Bladder microvascular endothelial cell (primary cell): ENCODE measurements around the gene OR1G1. TPM values are rescaled to one million over a fixed set of nuclear protein-coding genes. Genes with fewer than 3 reads are reported as not detected.

Experiments
- total RNA-seq: library from RNA; depleted of rRNA; stranded (reverse); fragments of >200 nt; gene quantifications from 2 replicates; pipeline ENCODE4 v1.2.3, GENCODE V29; 2014

The OR1G1 gene
- total RNA-seq = not detected in 2 replicates

DNA sequence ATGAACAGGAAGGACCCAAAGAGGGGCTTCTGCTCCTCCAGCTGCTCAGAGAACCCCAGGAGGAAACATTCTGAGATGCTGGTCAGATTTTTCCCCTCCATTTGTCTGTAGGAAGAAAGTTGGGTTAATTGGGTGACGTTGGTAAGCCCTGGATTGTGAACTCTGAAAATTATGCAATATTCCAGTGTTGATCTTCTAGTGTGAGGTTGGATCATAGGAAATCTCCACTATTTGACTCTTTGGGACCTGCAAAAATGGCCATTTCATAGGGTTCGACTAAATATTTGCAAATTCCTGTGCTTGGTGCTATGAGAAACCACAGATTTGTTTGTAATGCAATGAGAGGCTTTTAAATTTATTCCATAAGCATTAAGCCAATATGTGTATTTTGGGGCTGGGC lies at the start of gene OR1G1:
OR1G1 (minus strand) TSS at position 101 of the 400 bp plus-strand sequence; CDS start at position 101, 0 bp downstream.

DNA sequence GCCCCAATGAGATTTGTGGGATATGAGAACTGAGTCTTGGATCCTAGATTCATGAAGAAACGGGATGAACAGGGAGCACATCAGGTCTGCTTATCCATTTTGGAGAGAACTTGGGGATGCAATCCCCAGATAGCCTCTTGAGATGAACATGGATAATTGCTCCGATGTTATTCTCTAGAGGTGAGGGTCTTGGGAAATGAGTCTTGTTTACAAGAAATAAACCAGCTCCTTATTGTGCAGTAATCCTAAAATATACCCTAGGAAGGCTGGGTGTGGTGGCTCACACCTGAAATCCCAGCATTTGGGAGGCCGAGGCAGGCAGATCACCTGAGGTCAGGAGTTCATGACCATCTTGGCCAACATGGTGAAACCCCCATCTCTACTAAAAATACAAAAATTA lies 23.0 kb downstream of the OR1G1 start, which contains the start of gene OR1D2:
OR1D2 (minus strand) TSS at position 101 of the 400 bp plus-strand sequence. CDS start 11,426 bp downstream, outside the sequence.

Other genes starting within 250 kb of the OR1G1 start
- not detected in 2 replicates for gene OR1D5, start 63.9 kb downstream of the OR1G1 start, total RNA-seq
- gene OR1D2, start 23.1 kb downstream of the OR1G1 start, total RNA-seq = not detected in 2 replicates
- gene OR1A2, start 70.0 kb upstream of the OR1G1 start, total RNA-seq = not detected in 2 replicates
- under 0.01 TPM in 1 of 2 replicates, not detected in the other for gene OR1A1, start 80.1 kb upstream of the OR1G1 start, total RNA-seq
- not detected in 2 replicates for gene OR3A1, start 170.8 kb upstream of the OR1G1 start, total RNA-seq